ENCODE data around the gene PLPPR2. TPM values are rescaled to one million over a fixed set of nuclear protein-coding genes. Genes with fewer than 3 reads are reported as not detected.
"Not testable (repeated sequence)": the region's sequence is repeated elsewhere in the genome, so short reads cannot be mapped to it uniquely, and the experiment has no call there.

Gene PLPPR2, protein sequence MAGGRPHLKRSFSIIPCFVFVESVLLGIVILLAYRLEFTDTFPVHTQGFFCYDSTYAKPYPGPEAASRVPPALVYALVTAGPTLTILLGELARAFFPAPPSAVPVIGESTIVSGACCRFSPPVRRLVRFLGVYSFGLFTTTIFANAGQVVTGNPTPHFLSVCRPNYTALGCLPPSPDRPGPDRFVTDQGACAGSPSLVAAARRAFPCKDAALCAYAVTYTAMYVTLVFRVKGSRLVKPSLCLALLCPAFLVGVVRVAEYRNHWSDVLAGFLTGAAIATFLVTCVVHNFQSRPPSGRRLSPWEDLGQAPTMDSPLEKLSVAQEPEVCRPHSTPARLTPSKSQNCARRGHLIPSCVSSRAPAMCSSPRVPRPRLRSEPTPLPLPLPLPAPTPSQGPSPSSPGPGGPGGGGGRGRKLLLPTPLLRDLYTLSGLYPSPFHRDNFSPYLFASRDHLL
- total RNA-seq, result 10 to 100 TPM in 1 of 4 donors, 1 to 10 TPM in 3; 6.0 to 18.4 (median 8.9) TPM

DNA sequence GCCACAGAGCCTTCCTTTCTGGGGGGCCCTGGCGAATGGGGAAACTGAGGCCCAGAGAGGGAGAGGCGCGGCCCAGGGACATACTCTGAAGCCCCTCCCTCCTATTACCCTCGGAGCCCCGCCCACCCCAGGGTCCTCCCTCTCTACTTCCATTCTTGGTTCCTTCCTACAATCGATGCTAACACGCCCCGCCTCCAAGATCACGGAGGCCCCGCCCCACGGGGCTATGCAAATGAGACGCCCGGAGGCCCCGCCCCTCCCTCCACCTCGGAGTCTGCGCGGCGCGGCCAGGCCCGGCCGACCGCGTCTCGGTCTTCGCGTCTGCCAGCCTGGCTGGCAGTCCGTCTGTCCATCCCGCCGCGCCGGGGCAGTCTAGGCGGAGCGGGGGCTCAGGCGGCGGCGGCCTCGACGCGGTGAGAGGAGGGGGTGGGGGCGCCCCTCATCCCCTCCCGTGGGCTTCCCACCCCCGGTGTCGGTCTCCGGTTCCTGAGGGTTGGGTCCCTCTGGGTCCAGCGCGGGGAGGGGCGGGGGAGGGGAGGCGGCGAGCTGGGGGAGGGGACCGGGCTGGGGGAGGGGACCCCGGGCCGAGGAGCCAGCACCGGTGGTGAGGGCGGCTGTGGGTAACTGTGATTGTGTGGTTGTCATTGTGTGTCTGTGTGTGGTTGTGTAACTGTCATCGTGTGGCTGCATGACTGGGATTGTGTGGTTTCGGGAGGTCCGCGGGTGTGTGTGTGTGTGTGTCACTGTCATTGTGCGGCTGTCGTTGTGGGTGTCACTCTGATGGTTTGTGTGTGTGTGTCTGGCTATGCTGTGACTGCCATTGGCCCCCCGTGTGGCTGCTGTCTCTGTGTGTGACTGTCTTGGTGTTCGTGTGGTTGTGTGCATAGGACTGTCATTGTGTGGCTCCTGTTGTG is at the start of gene PLPPR2:
Gene PLPPR2, plus strand, starts transcription at position 273 of the 914 bp plus-strand sequence. CDS start 2,242 bp downstream, outside the sequence.
- Histone ChIP-seq H3K4me3 (replicated peaks in 1 of 3) (peak within 1 kb of the TSS in 1 of 3 donors; percentile 72), H3K9me3 (no peaks in the 10 kb centered on the region), H3K4me1 (peaks cover 9 to 12% of the 10 kb centered on the region in 2 donors), H3K36me3 (no peaks in the 10 kb centered on the region), H3K27ac (peak within 1 kb of the TSS in 2 of 3 donors; percentile 53 to 61), H3K27me3 (no peaks in the 10 kb centered on the region)
- DNase-seq, result peak; percentile 79 to 81
- intact Hi-C loops (cut with DNase I), result no loop called here
- peak in 1 of 2 donors; percentile 62 for TF ChIP-seq POLR2A (IDR thresholded peaks at IDR 0.05)
- TF ChIP-seq, protein P1, sequence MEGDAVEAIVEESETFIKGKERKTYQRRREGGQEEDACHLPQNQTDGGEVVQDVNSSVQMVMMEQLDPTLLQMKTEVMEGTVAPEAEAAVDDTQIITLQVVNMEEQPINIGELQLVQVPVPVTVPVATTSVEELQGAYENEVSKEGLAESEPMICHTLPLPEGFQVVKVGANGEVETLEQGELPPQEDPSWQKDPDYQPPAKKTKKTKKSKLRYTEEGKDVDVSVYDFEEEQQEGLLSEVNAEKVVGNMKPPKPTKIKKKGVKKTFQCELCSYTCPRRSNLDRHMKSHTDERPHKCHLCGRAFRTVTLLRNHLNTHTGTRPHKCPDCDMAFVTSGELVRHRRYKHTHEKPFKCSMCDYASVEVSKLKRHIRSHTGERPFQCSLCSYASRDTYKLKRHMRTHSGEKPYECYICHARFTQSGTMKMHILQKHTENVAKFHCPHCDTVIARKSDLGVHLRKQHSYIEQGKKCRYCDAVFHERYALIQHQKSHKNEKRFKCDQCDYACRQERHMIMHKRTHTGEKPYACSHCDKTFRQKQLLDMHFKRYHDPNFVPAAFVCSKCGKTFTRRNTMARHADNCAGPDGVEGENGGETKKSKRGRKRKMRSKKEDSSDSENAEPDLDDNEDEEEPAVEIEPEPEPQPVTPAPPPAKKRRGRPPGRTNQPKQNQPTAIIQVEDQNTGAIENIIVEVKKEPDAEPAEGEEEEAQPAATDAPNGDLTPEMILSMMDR (IDR thresholded peaks at IDR 0.05), result no peak
- WGBS, 2 donors, result 13 to 16% methylated on average over 17 to 22 of the region's 62 CpGs

DNA sequence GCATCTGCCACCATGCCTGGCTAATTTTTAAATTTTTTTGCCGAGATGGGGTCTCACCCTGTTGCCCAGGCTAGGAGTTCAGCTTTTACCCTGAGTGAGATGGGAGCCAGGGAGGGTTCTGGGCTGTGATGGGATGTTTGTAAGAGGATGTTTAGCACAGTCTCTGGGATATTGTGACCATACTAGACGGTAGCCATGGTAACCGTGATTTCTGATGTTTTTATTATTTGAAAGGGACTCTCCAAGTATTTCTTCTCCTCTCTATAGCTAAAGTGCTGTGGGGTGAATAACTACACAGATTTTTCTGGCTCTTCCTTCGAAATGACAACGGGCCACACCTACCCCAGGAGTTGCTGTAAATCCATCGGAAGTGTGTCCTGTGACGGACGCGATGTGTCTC is 48.9 kb upstream of the PLPPR2 start:
- Histone ChIP-seq H3K9me3 (no peaks in the 10 kb centered on the region), H3K36me3 (no peaks in the 10 kb centered on the region), H3K4me3 (replicated peaks in 1 of 3) (no peak overlapping the region), H3K4me1 (no peaks in the 10 kb centered on the region), H3K27ac (no peak overlapping the region), H3K27me3 (no peaks in the 10 kb centered on the region)
- TF ChIP-seq POLR2A (IDR thresholded peaks at IDR 0.05), result no peak
- TF ChIP-seq, protein P1 (IDR thresholded peaks at IDR 0.05), result no peak
- WGBS, 2 donors, result 80 to 81% methylated on average over 9 of the region's 9 CpGs
- intact Hi-C loops (cut with DNase I), result no loop called here
- DNase-seq, result no peak

DNA sequence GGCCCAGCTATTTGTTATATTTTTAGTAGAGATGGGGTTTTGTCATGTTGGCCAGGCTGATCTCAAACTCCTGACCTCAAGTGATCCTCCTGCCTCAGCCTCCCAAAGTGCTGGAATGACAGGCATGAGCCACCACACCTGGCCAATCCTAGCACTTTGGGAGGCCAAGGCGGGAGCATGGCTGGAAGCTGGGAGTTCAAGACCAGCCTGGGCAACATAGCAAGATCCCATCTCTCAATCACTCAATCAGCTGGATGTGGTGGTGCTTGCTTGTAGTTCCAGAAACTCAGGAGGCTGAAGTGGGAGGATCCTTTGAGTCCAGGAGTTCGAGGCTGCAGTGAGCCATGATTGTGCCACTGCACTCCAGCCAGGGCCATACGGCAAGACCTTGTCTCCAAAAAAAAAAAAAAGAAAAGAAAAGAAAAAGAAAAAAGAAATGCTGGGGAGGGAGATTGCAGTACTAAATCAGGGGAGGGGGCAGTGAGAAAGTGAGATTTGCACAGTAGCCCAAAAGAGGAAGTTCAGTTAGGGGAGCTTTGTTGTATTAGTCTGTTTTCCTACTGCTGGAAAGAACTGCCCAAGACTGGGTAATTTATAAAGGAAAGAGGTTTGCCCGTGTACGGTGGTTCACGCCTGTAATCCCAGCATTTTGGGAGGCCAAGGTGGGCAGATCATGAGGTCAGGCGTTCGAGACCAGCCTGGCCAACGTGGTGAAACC is 34.8 kb upstream of the PLPPR2 start:
- DNase-seq; H3K9me3 ChIP-seq; H3K4me3 ChIP-seq (replicated peaks in 1 of 3); H3K27me3 ChIP-seq; intact Hi-C loops (cut with DNase I); H3K36me3 ChIP-seq; H3K27ac ChIP-seq: not testable (repeated sequence)
- H3K4me1 ChIP-seq, result peaks cover 35 to 42% of the 10 kb centered on the region in 2 donors
- WGBS, 2 donors, result 56 to 62% methylated on average over 9 of the region's 9 CpGs

DNA sequence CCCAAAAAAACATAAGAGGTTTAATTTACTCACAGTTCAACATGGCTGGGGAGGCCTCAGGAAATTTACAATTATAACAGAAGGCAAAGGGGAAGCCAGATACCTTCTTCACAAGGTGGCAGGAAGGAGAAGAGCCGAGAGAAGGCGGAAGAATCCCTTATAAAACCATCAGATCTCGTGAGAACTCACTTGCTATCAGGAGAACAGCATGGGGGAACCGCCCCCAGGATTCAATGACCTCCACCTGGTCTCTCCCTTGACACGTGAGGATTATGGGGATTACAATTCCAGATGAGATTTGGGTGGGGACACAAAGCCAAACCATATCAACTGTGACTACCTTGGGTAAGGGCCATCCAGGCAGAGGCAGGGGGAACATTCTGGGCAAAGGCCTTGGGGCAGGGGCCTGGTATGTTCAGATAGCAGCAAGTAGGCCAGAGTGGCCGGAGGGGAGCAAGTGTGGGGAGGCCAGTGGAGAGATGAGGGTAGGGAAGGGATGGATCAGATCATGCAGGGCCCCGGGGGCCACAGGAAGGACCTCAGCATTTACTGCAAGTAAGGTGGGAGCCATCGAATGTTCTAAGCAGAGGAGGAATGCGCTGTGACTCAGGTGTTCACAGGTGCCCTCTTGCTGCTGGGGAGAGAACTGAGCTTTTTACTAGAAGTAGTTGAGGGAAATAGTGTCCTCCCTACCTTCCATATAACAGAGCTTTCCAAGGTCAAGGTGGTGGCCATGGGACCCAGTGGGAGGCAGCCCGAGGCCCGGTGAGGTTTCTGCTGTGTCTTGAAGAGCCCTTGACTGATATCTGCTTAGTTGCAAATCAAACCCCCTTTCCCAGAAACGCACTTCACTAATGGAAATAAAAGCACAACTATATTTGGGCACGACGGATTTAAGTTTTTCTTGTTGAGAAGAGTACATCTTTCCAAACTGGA is 33.8 kb upstream of the PLPPR2 start:
- no peak for TF ChIP-seq POLR2A (IDR thresholded peaks at IDR 0.05)
- TF ChIP-seq, protein P1 (IDR thresholded peaks at IDR 0.05), result no peak
- peaks cover 35 to 42% of the 10 kb centered on the region in 2 donors for H3K4me1 ChIP-seq
- no peak for DNase-seq
- peak overlapping the region; percentile 62 to 86 (median 80) for H3K27ac ChIP-seq
- WGBS, 2 donors, result 63 to 66% methylated on average over 14 of the region's 14 CpGs
- no peak overlapping the region for H3K4me3 ChIP-seq (replicated peaks in 1 of 3)
- H3K36me3 ChIP-seq, result no peaks in the 10 kb centered on the region
- H3K27me3 ChIP-seq, result no peaks in the 10 kb centered on the region
- no peaks in the 10 kb centered on the region for H3K9me3 ChIP-seq
- intact Hi-C loops (cut with DNase I), result no loop called here
